PFSK-1 (cell line): ENCODE data around the gene MRPL51.

Source experiments
- FOXP2 ChIP-seq: optimal IDR thresholded peaks from 2 replicates; pipeline ENCODE3; 2011; ENCODE audit warnings: borderline replicate concordance, control low read depth, inconsistent platforms; ENCODE audit not compliant: insufficient read depth; ENCODE audit errors: extremely low read length, extremely low read depth
- POLR2AphosphoS5 ChIP-seq: IDR thresholded peaks from 2 replicates; pipeline ENCODE4 v1.6.1; 2012; ENCODE audit warnings: low read depth, mild to moderate bottlenecking, control low read depth, low read length, moderate library complexity
- REST ChIP-seq, 2 experiments: IDR thresholded peaks; 2 replicates each; pipeline versions ENCODE4 v1.6.1 to v1.8.0; 2011 to 2012; ENCODE audit warnings: low read depth in 2 of 2, low read length in 2 of 2, control low read depth in 1 of 2, inconsistent platforms in 1 of 2, mild to moderate bottlenecking in 1 of 2, moderate library complexity in 1 of 2; ENCODE audit not compliant: insufficient read depth in 1 of 2
- SIN3A ChIP-seq: IDR thresholded peaks from 2 replicates; pipeline ENCODE4 v1.6.1; 2012; ENCODE audit warnings: mild to moderate bottlenecking, low read length, moderate library complexity, borderline replicate concordance; ENCODE audit not compliant: insufficient read depth
- TAF1 ChIP-seq: IDR thresholded peaks from 2 replicates; pipeline ENCODE4 v1.6.1; 2012; ENCODE audit warnings: low read length, control low read depth, borderline replicate concordance; ENCODE audit not compliant: insufficient read depth

Gene MRPL51

GRCh38 chr12:6524648-6525047, 31.6 kb upstream of the MRPL51 start:
- no peak for TF ChIP-seq FOXP2
- TF ChIP-seq REST (IDR thresholded peaks at IDR 0.05; ENCODE audit: insufficient read depth in 1 of 2, low read depth in 2 of 2, low read length in 2 of 2), result no peak
- TF ChIP-seq POLR2AphosphoS5, result no peak
- TF ChIP-seq SIN3A, result no peak
- no peak for TF ChIP-seq TAF1

- TF ChIP-seq REST (IDR thresholded peaks at IDR 0.05; ENCODE audit: insufficient read depth in 1 of 2, low read depth in 2 of 2, low read length in 2 of 2), result no peak
- no peak for TF ChIP-seq SIN3A
- TF ChIP-seq TAF1, result no peak
- no peak for TF ChIP-seq FOXP2
- no peak for TF ChIP-seq POLR2AphosphoS5
Measured at GRCh38 chr12:6523708-6524107, 30.6 kb upstream of the MRPL51 start.

GRCh38 chr12:6522193-6522592, 29.1 kb upstream of the MRPL51 start:
- no peak for TF ChIP-seq TAF1
- TF ChIP-seq SIN3A, result no peak
- no peak for TF ChIP-seq REST (IDR thresholded peaks at IDR 0.05; ENCODE audit: insufficient read depth in 1 of 2, low read depth in 2 of 2, low read length in 2 of 2)
- TF ChIP-seq POLR2AphosphoS5, result no peak
- TF ChIP-seq FOXP2, result no peak

GRCh38 chr12:6520186-6520585, 27.1 kb upstream of the MRPL51 start:
- TF ChIP-seq SIN3A (no peak), POLR2AphosphoS5 (no peak), REST (IDR thresholded peaks at IDR 0.05; ENCODE audit: insufficient read depth in 1 of 2, low read depth in 2 of 2, low read length in 2 of 2) (no peak), TAF1 (no peak), FOXP2 (no peak)

- TF ChIP-seq TAF1 (no peak), SIN3A (no peak), REST (IDR thresholded peaks at IDR 0.05; ENCODE audit: insufficient read depth in 1 of 2, low read depth in 2 of 2, low read length in 2 of 2) (no peak), POLR2AphosphoS5 (no peak), FOXP2 (no peak)
Measured at GRCh38 chr12:6508087-6508486, 15.0 kb upstream of the MRPL51 start.
